BE2C (cell line): Measurements from ENCODE around the gene PTGS1.
"Not testable (repeated sequence)": the region's sequence is repeated elsewhere in the genome, so short reads cannot be mapped to it uniquely, and the experiment has no call there.

ENCODE experiments used
- DNase-seq: peaks from one replicate; pipeline ENCODE4 v3.0.0-alpha.2; 2020
- H3K27me3 ChIP-seq: fragments of 250-450 bp; sonication (Bioruptor Pico); 2 replicates; pipeline ENCODE4 v1.5.1; 2020; ENCODE audit warnings: mild to moderate bottlenecking
- H3K36me3 ChIP-seq: fragments of 250-450 bp; sonication (Bioruptor Pico); 2 replicates; pipeline ENCODE4 v1.5.1; 2020; ENCODE audit warnings: mild to moderate bottlenecking
- H3K4me1 ChIP-seq: fragments of 250-450 bp; sonication (Bioruptor Pico); 2 replicates; pipeline ENCODE4 v1.5.1; 2020
- H3K4me3 ChIP-seq: 2 replicates; pipeline ENCODE4 v1.5.1; 2011; ENCODE audit warnings: low read depth, low read length
- H3K9me3 ChIP-seq: fragments of 250-450 bp; sonication (Bioruptor Pico); 2 replicates; pipeline ENCODE4 v1.5.1; 2020
- CTCF ChIP-seq: IDR thresholded peaks from 2 replicates; pipeline ENCODE4 v1.5.1; 2012; ENCODE audit warnings: mild to moderate bottlenecking, low read depth, low read length

The PTGS1 gene

GRCh38 chr9:122349201-122349600 is 21.6 kb upstream of the PTGS1 start:
- TF ChIP-seq CTCF = no peak
- no peaks in the 10 kb centered on the region for H3K4me1 ChIP-seq
- no peak overlapping the region for H3K4me3 ChIP-seq
- H3K36me3 ChIP-seq = no peaks in the 10 kb centered on the region
- no peaks in the 10 kb centered on the region for H3K9me3 ChIP-seq
- DNase-seq = no peak
- peaks cover 6% of the 10 kb centered on the region; the same call in 1 of the 2 replicates for H3K27me3 ChIP-seq

- Histone ChIP-seq H3K4me1 (no peaks in the 10 kb centered on the region), H3K9me3 (no peaks in the 10 kb centered on the region), H3K4me3 (no peak overlapping the region), H3K36me3 (no peaks in the 10 kb centered on the region), H3K27me3 (peaks cover 6% of the 10 kb centered on the region; the same call in 1 of the 2 replicates)
- DNase-seq = peak; percentile 83
- TF ChIP-seq CTCF = peak; percentile 96
Measured at GRCh38 chr9:122350577-122351355, 20.1 kb upstream of the PTGS1 start.

- H3K36me3 ChIP-seq = no peaks in the 10 kb centered on the region
- no peaks in the 10 kb centered on the region for H3K9me3 ChIP-seq
- H3K4me3 ChIP-seq = no peak overlapping the region
- TF ChIP-seq CTCF = no peak
- H3K27me3 ChIP-seq = no peaks in the 10 kb centered on the region
- no peak for DNase-seq
- no peaks in the 10 kb centered on the region for H3K4me1 ChIP-seq
Measured at GRCh38 chr9:122354536-122355199, 16.2 kb upstream of the PTGS1 start.

GRCh38 chr9:122355336-122355875 is 15.4 kb upstream of the PTGS1 start:
- H3K27me3 ChIP-seq = no peaks in the 10 kb centered on the region
- no peak for TF ChIP-seq CTCF
- H3K4me1 ChIP-seq = no peaks in the 10 kb centered on the region
- no peak overlapping the region for H3K4me3 ChIP-seq
- no peaks in the 10 kb centered on the region for H3K9me3 ChIP-seq
- H3K36me3 ChIP-seq = no peaks in the 10 kb centered on the region
- DNase-seq = no peak

- H3K27me3 ChIP-seq = no peaks in the 10 kb centered on the region
- no peaks in the 10 kb centered on the region for H3K4me1 ChIP-seq
- peak; percentile 56 for TF ChIP-seq CTCF
- H3K4me3 ChIP-seq = no peak overlapping the region
- no peak for DNase-seq
- H3K36me3 ChIP-seq = no peaks in the 10 kb centered on the region
- no peaks in the 10 kb centered on the region for H3K9me3 ChIP-seq
Measured at GRCh38 chr9:122356627-122357026, 14.2 kb upstream of the PTGS1 start.

GRCh38 chr9:122360891-122361290 is 9.9 kb upstream of the PTGS1 start:
- no peaks in the 10 kb centered on the region for H3K36me3 ChIP-seq
- H3K27me3 ChIP-seq = no peaks in the 10 kb centered on the region
- no peak for TF ChIP-seq CTCF
- no peak overlapping the region for H3K4me3 ChIP-seq
- DNase-seq = no peak
- no peaks in the 10 kb centered on the region for H3K4me1 ChIP-seq
- no peaks in the 10 kb centered on the region for H3K9me3 ChIP-seq

- DNase-seq, H3K4me1 ChIP-seq, H3K4me3 ChIP-seq, H3K27me3 ChIP-seq, H3K9me3 ChIP-seq, H3K36me3 ChIP-seq: not testable (repeated sequence)
Measured at GRCh38 chr9:122363131-122363530, 7.7 kb upstream of the PTGS1 start.
